Measurements from ENCODE around the gene PLEKHD1.

PLEKHD1 gene

GRCh38 chr14:69505338-69506240, 21.1 kb downstream of the PLEKHD1 start:
- DNase-seq (no peak), ATAC-seq (replicated peaks) (no peak)
- no peaks in the 10 kb centered on the region for H3K9me3 Mint-ChIP-seq
- H3K27ac Mint-ChIP-seq = no peak overlapping the region
- H3K4me3 Mint-ChIP-seq = no peak overlapping the region
- peaks cover 0 to 23% of the 10 kb centered on the region in 2 donors for H3K27me3 Mint-ChIP-seq
- H3K4me1 Mint-ChIP-seq (ENCODE audit: low read depth in 2 of 2) = no peaks in the 10 kb centered on the region
- H3K36me3 Mint-ChIP-seq (ENCODE audit: insufficient read depth) = no peaks in the 10 kb centered on the region

GRCh38 chr14:69506241-69506595, 21.7 kb downstream of the PLEKHD1 start:
- H3K9me3 Mint-ChIP-seq = no peaks in the 10 kb centered on the region
- no peak overlapping the region for H3K4me3 Mint-ChIP-seq
- no peaks in the 10 kb centered on the region for H3K36me3 Mint-ChIP-seq (ENCODE audit: insufficient read depth)
- H3K4me1 Mint-ChIP-seq (ENCODE audit: low read depth in 2 of 2) = no peaks in the 10 kb centered on the region
- ATAC-seq (replicated peaks) (no peak), DNase-seq (no peak)
- peaks cover 0 to 19% of the 10 kb centered on the region in 2 donors for H3K27me3 Mint-ChIP-seq
- H3K27ac Mint-ChIP-seq = no peak overlapping the region

DNA sequence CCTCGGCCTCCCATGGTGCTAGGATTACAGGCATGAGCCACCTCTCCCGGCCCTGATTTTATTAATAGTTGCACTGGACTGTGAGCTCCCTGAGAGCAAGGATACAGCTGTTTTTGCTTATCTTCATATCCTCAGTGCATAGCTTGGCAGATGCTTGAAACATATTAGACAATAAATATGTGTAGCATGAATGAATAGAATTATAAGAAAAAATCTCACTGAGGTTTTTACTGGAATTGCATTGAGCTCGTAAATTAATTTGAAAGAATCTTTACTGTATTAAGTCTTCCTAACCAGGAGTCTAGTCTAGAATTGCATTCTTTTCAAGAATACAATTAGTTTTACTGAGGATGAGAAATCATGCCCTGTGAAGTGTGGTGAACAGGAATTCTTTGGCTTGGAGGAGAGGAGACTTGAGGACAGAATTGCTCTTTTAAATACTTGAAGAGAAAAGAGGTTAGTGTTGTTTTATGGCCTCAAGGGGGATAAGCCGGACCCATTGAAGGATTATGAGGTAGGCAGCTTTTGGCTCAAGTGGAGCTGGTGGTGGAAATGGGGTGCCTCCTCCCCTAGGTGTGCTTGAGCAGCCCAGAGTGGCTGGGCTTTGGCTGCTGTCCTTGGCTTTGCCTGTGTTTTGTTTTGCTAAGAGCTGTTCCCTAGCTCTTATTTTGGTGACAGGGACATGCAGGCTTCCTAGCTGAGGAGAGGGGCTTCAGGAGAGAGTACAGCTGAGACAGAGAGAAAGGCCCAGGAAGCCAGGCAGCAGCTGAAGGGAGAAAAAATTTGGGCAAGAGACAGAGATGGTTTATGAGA, 34.0 kb downstream of the PLEKHD1 start:
- no peaks in the 10 kb centered on the region for H3K4me1 Mint-ChIP-seq (ENCODE audit: low read depth in 2 of 2)
- DNase-seq = no peak
- H3K36me3 Mint-ChIP-seq (ENCODE audit: insufficient read depth) = no peaks in the 10 kb centered on the region
- peaks cover 0 to 2% of the 10 kb centered on the region in 2 donors for H3K9me3 Mint-ChIP-seq
- no peak for ATAC-seq (replicated peaks)
- H3K27me3 Mint-ChIP-seq = peaks cover 32 to 53% of the 10 kb centered on the region in 2 donors
- no peak overlapping the region for H3K27ac Mint-ChIP-seq
- H3K4me3 Mint-ChIP-seq = no peak overlapping the region

DNA sequence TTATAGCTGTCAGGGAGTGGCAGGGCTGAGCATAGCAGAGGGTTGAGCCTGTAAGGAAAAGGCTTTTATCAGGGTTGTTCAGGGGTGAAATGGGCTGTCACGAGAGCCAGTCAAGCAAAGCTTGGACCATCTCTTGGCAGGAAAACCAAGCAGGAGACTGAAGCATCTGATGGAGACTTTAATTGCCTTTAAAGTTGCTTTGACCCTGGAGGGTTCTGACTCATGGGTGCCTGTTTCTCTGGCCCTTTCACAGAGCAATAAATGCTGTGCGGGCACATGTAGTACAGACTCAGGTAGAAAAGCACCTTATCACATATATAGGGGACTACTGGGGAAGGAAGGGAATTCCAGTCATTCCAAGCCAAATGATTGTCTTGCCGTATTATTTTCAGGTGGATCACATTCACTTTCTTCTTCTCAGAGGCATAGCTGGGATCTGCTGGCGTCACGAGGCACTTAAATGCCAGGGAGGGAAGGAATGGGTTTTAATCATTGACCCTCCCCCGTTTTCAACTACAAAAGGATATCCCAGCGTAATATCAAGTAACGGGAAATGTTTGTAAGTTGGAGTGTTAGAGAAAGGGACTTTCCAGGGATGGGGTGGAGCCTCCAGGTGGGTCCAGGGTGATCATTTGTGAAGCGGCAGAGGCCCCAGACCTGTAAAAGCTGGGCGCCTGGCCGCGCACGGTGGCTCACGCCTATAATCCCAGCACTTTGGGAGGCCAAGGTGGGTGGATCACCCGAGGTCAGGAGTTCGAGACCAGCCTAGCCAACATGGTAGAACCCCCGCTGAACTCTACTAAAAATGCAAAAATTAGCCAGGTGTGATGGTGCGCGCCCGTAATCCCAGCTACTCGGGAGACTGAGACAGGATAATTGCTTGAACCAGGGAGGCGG, 34.9 kb downstream of the PLEKHD1 start:
- H3K4me1 Mint-ChIP-seq (ENCODE audit: low read depth in 2 of 2) = no peaks in the 10 kb centered on the region
- H3K4me3 Mint-ChIP-seq = no peak overlapping the region
- H3K36me3 Mint-ChIP-seq (ENCODE audit: insufficient read depth) = no peaks in the 10 kb centered on the region
- ATAC-seq (replicated peaks) (no peak), DNase-seq (no peak)
- peaks cover 28 to 47% of the 10 kb centered on the region in 2 donors for H3K27me3 Mint-ChIP-seq
- H3K27ac Mint-ChIP-seq = no peak overlapping the region
- peaks cover 0 to 2% of the 10 kb centered on the region in 2 donors for H3K9me3 Mint-ChIP-seq

GRCh38 chr14:69522026-69522425, 37.5 kb downstream of the PLEKHD1 start:
- Mint-ChIP-seq H3K4me3 (no peak overlapping the region), H3K27ac (no peak overlapping the region), H3K36me3 (ENCODE audit: insufficient read depth) (no peaks in the 10 kb centered on the region), H3K27me3 (peaks cover 20 to 43% of the 10 kb centered on the region in 2 donors), H3K9me3 (no peaks in the 10 kb centered on the region), H3K4me1 (ENCODE audit: low read depth in 2 of 2) (no peaks in the 10 kb centered on the region)
- no peak for DNase-seq
- no peak for ATAC-seq (replicated peaks)

DNA sequence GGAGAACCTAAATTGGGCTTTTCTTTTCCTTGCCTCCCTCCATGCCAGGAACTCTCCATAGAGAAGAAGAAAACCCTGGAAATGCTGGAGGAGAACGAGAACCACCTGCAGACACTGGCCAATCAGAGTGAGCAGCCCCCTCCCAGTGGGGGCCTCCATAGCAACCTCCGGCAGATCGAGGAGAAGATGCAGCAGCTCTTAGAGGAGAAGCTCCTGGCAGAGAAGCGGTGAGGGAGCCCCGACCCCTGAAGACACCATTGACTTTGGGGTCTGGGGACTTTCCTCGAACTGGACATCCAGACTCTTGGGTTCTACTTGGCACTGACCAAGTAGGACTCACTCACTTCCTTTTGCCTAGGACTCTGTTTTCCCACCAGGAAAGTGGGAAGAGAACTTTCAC, 41.4 kb downstream of the PLEKHD1 start:
- H3K36me3 Mint-ChIP-seq (ENCODE audit: insufficient read depth) = no peaks in the 10 kb centered on the region
- no peak for DNase-seq
- no peak overlapping the region for H3K4me3 Mint-ChIP-seq
- H3K9me3 Mint-ChIP-seq = no peaks in the 10 kb centered on the region
- ATAC-seq (replicated peaks) = no peak
- H3K27ac Mint-ChIP-seq = no peak overlapping the region
- no peaks in the 10 kb centered on the region for H3K4me1 Mint-ChIP-seq (ENCODE audit: low read depth in 2 of 2)
- peaks cover 6 to 37% of the 10 kb centered on the region in 2 donors for H3K27me3 Mint-ChIP-seq

DNA sequence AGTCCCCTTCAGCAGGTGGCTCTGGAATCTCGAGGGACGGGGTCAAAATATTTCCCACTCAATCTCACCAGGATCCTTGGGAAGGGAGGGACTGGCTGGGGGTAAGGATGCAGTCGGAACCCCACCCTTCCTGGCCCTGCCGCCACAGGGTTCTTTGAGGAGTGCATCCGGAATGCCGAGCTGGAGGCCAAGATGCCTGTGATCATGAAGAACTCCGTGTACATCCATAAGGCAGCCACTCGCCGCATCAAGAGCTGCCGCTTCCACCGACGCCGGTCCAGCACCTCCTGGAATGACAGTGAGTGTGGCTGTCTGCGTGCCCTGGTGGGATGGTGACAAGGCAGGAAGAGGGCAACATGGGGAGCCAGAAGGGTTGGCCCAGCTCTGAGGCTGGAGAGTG, 43.1 kb downstream of the PLEKHD1 start:
- peaks cover 6 to 36% of the 10 kb centered on the region in 2 donors for H3K27me3 Mint-ChIP-seq

GRCh38 chr14:69528143-69528542, 43.6 kb downstream of the PLEKHD1 start:
- Mint-ChIP-seq H3K9me3 (no peaks in the 10 kb centered on the region), H3K4me1 (ENCODE audit: low read depth in 2 of 2) (no peaks in the 10 kb centered on the region), H3K27me3 (peaks cover 6 to 41% of the 10 kb centered on the region in 2 donors), H3K36me3 (ENCODE audit: insufficient read depth) (no peaks in the 10 kb centered on the region), H3K4me3 (no peak overlapping the region), H3K27ac (no peak overlapping the region)
- no peak for DNase-seq
- no peak for ATAC-seq (replicated peaks)

More for the DNA sequence above, 43.1 kb downstream of the PLEKHD1 start:
- ATAC-seq (replicated peaks) (no peak), DNase-seq (no peak)
- Mint-ChIP-seq H3K4me3 (no peak overlapping the region), H3K27ac (no peak overlapping the region), H3K9me3 (no peaks in the 10 kb centered on the region), H3K36me3 (ENCODE audit: insufficient read depth) (no peaks in the 10 kb centered on the region), H3K4me1 (ENCODE audit: low read depth in 2 of 2) (no peaks in the 10 kb centered on the region)

- H3K9me3 Mint-ChIP-seq = no peaks in the 10 kb centered on the region
- ATAC-seq (replicated peaks) (no peak), DNase-seq (no peak)
- no peak overlapping the region for H3K4me3 Mint-ChIP-seq
- peaks cover 6 to 49% of the 10 kb centered on the region in 2 donors for H3K27me3 Mint-ChIP-seq
- H3K27ac Mint-ChIP-seq = no peak overlapping the region
- H3K4me1 Mint-ChIP-seq (ENCODE audit: low read depth in 2 of 2) = no peaks in the 10 kb centered on the region
- no peaks in the 10 kb centered on the region for H3K36me3 Mint-ChIP-seq (ENCODE audit: insufficient read depth)
These were observed 44.4 kb downstream of the PLEKHD1 start for GRCh38 chr14:69528930-69529329.

- ATAC-seq (replicated peaks) (no peak), DNase-seq (no peak)
- no peaks in the 10 kb centered on the region for H3K36me3 Mint-ChIP-seq (ENCODE audit: insufficient read depth)
- H3K4me3 Mint-ChIP-seq = no peak overlapping the region
- H3K27ac Mint-ChIP-seq = no peak overlapping the region
- H3K9me3 Mint-ChIP-seq = no peaks in the 10 kb centered on the region
- no peaks in the 10 kb centered on the region for H3K4me1 Mint-ChIP-seq (ENCODE audit: low read depth in 2 of 2)
- peaks cover 5 to 50% of the 10 kb centered on the region in 2 donors for H3K27me3 Mint-ChIP-seq
These were observed 45.0 kb downstream of the PLEKHD1 start for GRCh38 chr14:69529563-69529962.

DNA sequence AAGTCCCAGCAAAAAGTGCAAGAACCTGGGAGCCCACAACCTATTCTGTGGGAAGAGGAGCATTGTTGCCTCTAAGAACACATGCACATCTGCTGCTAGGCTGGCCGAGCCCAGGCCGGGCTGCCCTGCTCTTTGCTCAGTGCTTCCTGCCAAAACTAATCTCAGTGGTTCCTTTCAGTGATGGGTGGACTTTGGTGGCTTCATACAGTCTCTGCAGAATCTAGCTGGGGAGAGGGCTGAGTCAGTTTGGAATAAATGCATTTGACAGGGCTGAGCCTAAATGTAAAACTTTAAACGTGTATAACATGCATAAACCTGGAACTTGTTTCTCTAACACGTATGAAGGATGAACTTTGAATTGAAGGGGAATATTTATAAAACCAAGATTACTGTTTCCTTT, 45.6 kb downstream of the PLEKHD1 start:
- H3K9me3 Mint-ChIP-seq = no peaks in the 10 kb centered on the region
- no peaks in the 10 kb centered on the region for H3K36me3 Mint-ChIP-seq (ENCODE audit: insufficient read depth)
- ATAC-seq (replicated peaks) (no peak), DNase-seq (no peak)
- H3K27ac Mint-ChIP-seq = no peak overlapping the region
- peaks cover 6 to 55% of the 10 kb centered on the region in 2 donors for H3K27me3 Mint-ChIP-seq
- H3K4me1 Mint-ChIP-seq (ENCODE audit: low read depth in 2 of 2) = no peaks in the 10 kb centered on the region
- no peak overlapping the region for H3K4me3 Mint-ChIP-seq

DNA sequence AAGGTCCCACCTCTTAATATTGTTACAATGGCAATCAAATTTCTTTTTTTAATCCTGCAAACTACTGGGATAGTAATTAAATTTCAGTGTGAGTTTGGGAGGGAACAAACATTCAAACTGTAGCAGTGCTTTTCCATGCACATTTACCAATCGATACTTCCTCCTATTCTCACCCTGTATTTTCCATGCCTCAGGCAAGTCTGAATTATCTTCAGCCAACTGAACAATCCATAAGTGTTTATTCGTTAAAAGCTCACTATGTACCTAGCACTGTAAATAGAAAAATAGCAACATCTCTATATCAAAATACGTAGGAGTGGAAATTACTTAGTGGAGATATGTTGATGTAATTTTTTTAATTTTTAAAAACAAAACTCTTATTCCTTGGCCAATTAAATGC, 46.6 kb downstream of the PLEKHD1 start:
- H3K36me3 Mint-ChIP-seq (ENCODE audit: insufficient read depth) = no peaks in the 10 kb centered on the region
- ATAC-seq (replicated peaks) (no peak), DNase-seq (no peak)
- H3K4me3 Mint-ChIP-seq = no peak overlapping the region
- no peak overlapping the region for H3K27ac Mint-ChIP-seq
- H3K4me1 Mint-ChIP-seq (ENCODE audit: low read depth in 2 of 2) = peaks cover 0 to 3% of the 10 kb centered on the region in 2 donors
- H3K27me3 Mint-ChIP-seq = peaks cover 13 to 65% of the 10 kb centered on the region in 2 donors
- H3K9me3 Mint-ChIP-seq = no peaks in the 10 kb centered on the region

Measured in effector memory CD8-positive, alpha-beta T cell (primary cell).